Neural progenitor cell (in vitro differentiated cells): ENCODE results near the gene PARVG.

Source experiments
- EZH2 ChIP-seq: fragments of 200-600 bp; sonication (generic); IDR thresholded peaks from 2 replicates; pipeline ENCODE4 v1.6.1; 2017; ENCODE audit warnings: antibody characterized with exemption, mild to moderate bottlenecking, moderate library complexity
- EZH2phosphoT487 ChIP-seq: fragments of 200-600 bp; sonication (generic); IDR thresholded peaks from 2 replicates; pipeline ENCODE4 v1.6.1; 2017; ENCODE audit warnings: antibody characterized with exemption
- TF ChIP-seq, protein P1 (sequence below): fragments of 200-600 bp; sonication (generic); IDR thresholded peaks from 2 replicates; pipeline ENCODE4 v1.5.1; 2017; ENCODE audit warnings: antibody characterized with exemption, mild to moderate bottlenecking

- TF ChIP-seq, protein P1, sequence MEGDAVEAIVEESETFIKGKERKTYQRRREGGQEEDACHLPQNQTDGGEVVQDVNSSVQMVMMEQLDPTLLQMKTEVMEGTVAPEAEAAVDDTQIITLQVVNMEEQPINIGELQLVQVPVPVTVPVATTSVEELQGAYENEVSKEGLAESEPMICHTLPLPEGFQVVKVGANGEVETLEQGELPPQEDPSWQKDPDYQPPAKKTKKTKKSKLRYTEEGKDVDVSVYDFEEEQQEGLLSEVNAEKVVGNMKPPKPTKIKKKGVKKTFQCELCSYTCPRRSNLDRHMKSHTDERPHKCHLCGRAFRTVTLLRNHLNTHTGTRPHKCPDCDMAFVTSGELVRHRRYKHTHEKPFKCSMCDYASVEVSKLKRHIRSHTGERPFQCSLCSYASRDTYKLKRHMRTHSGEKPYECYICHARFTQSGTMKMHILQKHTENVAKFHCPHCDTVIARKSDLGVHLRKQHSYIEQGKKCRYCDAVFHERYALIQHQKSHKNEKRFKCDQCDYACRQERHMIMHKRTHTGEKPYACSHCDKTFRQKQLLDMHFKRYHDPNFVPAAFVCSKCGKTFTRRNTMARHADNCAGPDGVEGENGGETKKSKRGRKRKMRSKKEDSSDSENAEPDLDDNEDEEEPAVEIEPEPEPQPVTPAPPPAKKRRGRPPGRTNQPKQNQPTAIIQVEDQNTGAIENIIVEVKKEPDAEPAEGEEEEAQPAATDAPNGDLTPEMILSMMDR, result no peak
- TF ChIP-seq EZH2, result no peak
- TF ChIP-seq EZH2phosphoT487, result no peak
These were observed 66.0 kb downstream of the PARVG start for GRCh38 chr22:44246615-44247326.
